Esophagus squamous epithelium (tissue), 5 donors: ENCODE results near the gene FIG4. TPM values are rescaled to one million over a fixed set of nuclear protein-coding genes. Genes with fewer than 3 reads are reported as not detected.

ENCODE experiments used
- DNase-seq: peaks from one replicate; lab custom pipeline; 2025; lab: John Stamatoyannopoulos, UW
- H3K27ac ChIP-seq, 4 donors: fragments of 200-600 bp; sonication (generic); one replicate each; pipeline ENCODE4 v1.5.1; 2016 to 2019; ENCODE audit warnings: mild to moderate bottlenecking in 1 of 4
- H3K27me3 ChIP-seq, 4 donors: fragments of 200-600 bp; sonication (generic); 1 replicate in 3 of 4; 2 replicates in 1 of 4; pipeline versions ENCODE4 v1.5.1 to v1.6.0; 2017 to 2021; ENCODE audit warnings: antibody characterized with exemption in 1 of 4
- H3K36me3 ChIP-seq, 3 donors: fragments of 200-600 bp; sonication (generic); one replicate each; pipeline ENCODE4 v1.5.1; 2016 to 2019
- H3K4me1 ChIP-seq, 3 donors: fragments of 200-600 bp; sonication (generic); one replicate each; pipeline ENCODE4 v1.5.1; 2017 to 2019
- H3K4me3 ChIP-seq, 4 donors: fragments of 200-600 bp; sonication (generic); 1 replicate in 3 of 4; 2 replicates in 1 of 4; pipeline ENCODE4 v1.5.1; 2016 to 2019; ENCODE audit warnings: mild to moderate bottlenecking in 2 of 4, moderate library complexity in 1 of 4
- H3K9me3 ChIP-seq, 3 donors: fragments of 200-600 bp; sonication (generic); one replicate each; pipeline ENCODE4 v1.5.1; 2016 to 2019
- CTCF ChIP-seq, 6 experiments: fragments of 450-650 bp in 4 of 6; fragments of 200-600 bp in 2 of 6; sonication (generic) in 2 of 6; IDR thresholded peaks; one replicate each; pipeline ENCODE4 v1.5.1; 2016 to 2019; ENCODE audit warnings: antibody characterized with exemption in 6 of 6, mild to moderate bottlenecking in 4 of 6, moderate library complexity in 4 of 6
- POLR2A ChIP-seq, 4 donors: fragments of 450-650 bp; IDR thresholded peaks; one replicate each; pipeline ENCODE4 v1.6.1; 2017; ENCODE audit warnings: antibody characterized with exemption in 4 of 4, mild to moderate bottlenecking in 4 of 4, moderate library complexity in 3 of 4
- WGBS, 2 donors: methylation state at CpG; one replicate each; pipeline ENCODE4 v1.1.5; 2018; 5-methylcytosine and 5-hydroxymethylcytosine counted together
- intact Hi-C: fragments of 100-400 bp; cut with DNase I; formaldehyde crosslinking; loops from one replicate; pipeline ENCODE4 v1.15.0; 2022
- total RNA-seq, 4 donors: library from RNA; depleted of rRNA; stranded (reverse); fragments of >200 nt; gene quantifications; one replicate each; pipeline ENCODE4 v1.1.0, GENCODE V29; 2016
- donor health status: DM: yes; HTN: yes; CAD: no.

FIG4 gene
- total RNA-seq, result 10 to 100 TPM in 1 of 4 donors, 1 to 10 TPM in 3; 7.0 to 11.3 (median 9.1) TPM

DNA sequence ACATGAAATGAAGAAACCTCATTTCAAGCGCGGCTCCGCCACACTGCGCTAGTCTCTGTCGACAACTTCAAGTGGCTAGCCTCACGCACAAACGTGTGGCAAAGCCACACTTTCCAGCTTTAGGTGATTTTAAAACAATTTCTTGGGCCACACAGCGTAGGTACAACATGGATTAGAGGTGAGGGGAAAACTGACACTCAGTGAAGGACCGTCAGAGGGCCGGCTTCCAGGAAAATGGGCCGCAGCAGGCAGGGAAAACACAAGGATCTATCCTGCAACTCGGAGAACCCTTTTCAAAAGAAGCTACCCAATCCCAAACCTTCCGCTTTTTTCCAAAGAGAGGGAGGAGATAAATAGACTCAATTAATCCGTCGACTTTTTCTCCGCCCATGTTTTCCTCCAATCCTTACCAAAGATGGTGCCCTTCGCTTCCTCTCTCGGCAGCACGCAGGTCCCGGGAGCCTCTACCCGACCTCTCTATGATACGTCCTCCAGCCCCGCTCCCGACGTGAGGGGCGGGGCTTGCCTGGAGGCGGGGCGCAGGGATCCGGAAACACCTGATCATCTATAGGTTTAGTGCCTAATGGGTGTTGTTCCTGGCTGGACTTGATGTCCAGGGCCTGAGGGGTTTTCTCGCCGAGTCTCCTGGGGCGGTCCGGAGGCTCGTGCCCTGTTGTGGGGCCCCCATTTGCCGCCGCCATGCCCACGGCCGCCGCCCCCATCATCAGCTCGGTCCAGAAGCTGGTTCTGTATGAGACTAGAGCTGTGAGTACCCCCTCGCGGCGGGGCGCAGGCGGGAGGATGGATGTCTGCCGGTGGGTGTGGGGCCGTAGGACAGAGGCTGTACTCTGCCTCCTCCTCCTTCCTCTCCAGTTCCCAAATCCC, at the start of gene FIG4, which contains the start of gene AK9:
FIG4 (plus strand) TSS at position 560 of the 885 bp plus-strand sequence; CDS start at position 700, 140 bp downstream.
AK9 (minus strand) TSS at position 466 of the 885 bp plus-strand sequence. CDS start 15,457 bp downstream, outside the sequence.
- Histone ChIP-seq H3K27ac (peak within 1 kb of the TSS; percentile 81 to 90 (median 87)), H3K4me3 (peak within 1 kb of the TSS; percentile 75 to 91 (median 82)), H3K4me1 (peaks cover 0 to 36% (median 12%) of the 10 kb centered on the region in 3 donors), H3K36me3 (peaks cover 0 to 7% (median 0%) of the 10 kb centered on the region in 3 donors), H3K27me3 (no peaks in the 10 kb centered on the region), H3K9me3 (no peaks in the 10 kb centered on the region)
- TF ChIP-seq CTCF (IDR thresholded peaks at IDR 0.05) (peak in 2 of 6 experiments; percentile 7 to 16), POLR2A (IDR thresholded peaks at IDR 0.05) (peak in 2 of 4 donors; percentile 22 to 55)
- 1 to 2% methylated on average over 19 to 25 of the region's 47 CpGs for WGBS, 2 donors
- DNase-seq, result peak; percentile 80
- intact Hi-C loops, result no loop called here

DNA sequence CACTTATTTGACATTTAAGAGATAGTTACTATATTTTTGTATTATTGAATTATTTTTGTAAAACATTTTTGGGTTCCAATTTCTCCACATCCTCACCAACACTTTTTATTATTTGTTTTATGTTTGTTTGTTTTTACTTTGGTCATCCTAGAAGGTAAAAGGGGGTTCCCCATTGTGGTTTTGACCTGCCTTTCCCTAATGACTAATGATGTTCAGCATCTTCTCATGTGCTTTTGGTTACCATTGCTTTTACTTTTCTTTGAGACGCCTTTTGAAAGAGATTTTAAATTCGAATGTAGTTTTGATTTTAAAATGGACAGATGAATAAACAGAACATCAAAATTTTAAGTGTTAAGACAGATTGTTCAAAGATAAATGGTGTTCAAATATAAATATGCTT, 47.0 kb upstream of the FIG4 start:
- no peaks in the 10 kb centered on the region for H3K27me3 ChIP-seq
- H3K4me3 ChIP-seq, result no peak overlapping the region
- intact Hi-C loops, result no loop called here
- peaks cover 0 to 16% (median 0%) of the 10 kb centered on the region in 3 donors for H3K9me3 ChIP-seq
- TF ChIP-seq POLR2A (IDR thresholded peaks at IDR 0.05) (no peak), CTCF (IDR thresholded peaks at IDR 0.05) (no peak)
- DNase-seq, result no peak
- H3K36me3 ChIP-seq, result peaks cover 0 to 12% (median 0%) of the 10 kb centered on the region in 3 donors
- 62 to 79% methylated on average over 2 of the region's 2 CpGs for WGBS, 2 donors
- H3K27ac ChIP-seq, result no peak overlapping the region
- no peaks in the 10 kb centered on the region for H3K4me1 ChIP-seq

DNA sequence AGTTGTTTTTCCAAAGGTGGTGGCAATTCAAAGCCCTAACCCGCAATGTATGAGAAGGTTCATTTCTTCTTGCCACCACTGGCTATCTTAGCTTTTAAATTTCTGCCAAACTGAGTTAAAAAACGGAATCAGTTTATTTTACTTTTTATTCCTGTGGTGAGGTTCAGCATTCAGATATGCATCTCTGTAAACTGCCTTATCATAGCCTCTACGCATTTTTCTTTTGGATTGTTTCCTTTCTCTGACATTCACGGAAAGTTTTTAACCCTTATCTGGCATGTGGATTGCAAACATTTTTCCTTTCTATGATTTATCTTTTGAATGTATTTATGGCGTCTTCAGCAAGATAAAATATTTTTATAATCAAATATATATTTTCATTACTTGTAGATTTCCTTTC, 37.8 kb upstream of the FIG4 start:
- Histone ChIP-seq H3K4me1 (no peaks in the 10 kb centered on the region), H3K27me3 (no peaks in the 10 kb centered on the region), H3K4me3 (no peak overlapping the region), H3K9me3 (no peaks in the 10 kb centered on the region), H3K27ac (no peak overlapping the region), H3K36me3 (no peaks in the 10 kb centered on the region)
- DNase-seq, result no peak
- WGBS, 2 donors, result 48 to 65% methylated on average over 5 of the region's 5 CpGs
- TF ChIP-seq POLR2A (IDR thresholded peaks at IDR 0.05), result no peak
- TF ChIP-seq CTCF (IDR thresholded peaks at IDR 0.05), result no peak
- intact Hi-C loops, result no loop called here

DNA sequence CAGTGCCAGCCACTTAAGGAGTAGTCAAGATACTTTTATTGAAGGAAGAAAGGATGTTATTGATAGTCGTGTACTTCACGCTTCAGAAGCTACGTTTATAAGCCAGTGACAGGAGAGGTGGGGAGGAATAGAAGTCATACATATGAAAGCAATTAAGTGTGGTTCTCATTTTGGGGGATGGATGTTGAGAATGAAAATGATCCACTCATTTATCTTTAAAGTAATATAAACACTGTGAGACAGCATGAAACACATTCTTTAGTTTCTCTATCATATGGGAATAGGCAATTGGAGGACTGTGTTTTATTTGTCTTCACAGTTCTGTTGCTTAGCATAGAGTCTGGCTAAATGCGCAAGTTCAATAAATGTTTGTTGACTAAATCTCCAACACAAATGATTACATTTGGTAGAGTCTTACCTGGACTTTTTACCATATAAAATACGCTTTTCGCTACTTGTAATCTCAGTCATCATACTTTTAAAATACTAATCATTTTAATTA, 35.3 kb upstream of the FIG4 start:
- no peak overlapping the region for H3K27ac ChIP-seq
- WGBS, 2 donors, result 79 to 86% methylated on average over 6 of the region's 6 CpGs
- no peak overlapping the region for H3K4me3 ChIP-seq
- H3K36me3 ChIP-seq, result no peaks in the 10 kb centered on the region
- no peaks in the 10 kb centered on the region for H3K4me1 ChIP-seq
- intact Hi-C loops, result no loop called here
- H3K9me3 ChIP-seq, result no peaks in the 10 kb centered on the region
- DNase-seq, result no peak
- no peaks in the 10 kb centered on the region for H3K27me3 ChIP-seq
- no peak for TF ChIP-seq POLR2A (IDR thresholded peaks at IDR 0.05)
- no peak for TF ChIP-seq CTCF (IDR thresholded peaks at IDR 0.05)
